ENCODE results near the gene MIA2. TPM values are rescaled to one million over a fixed set of nuclear protein-coding genes. Genes with fewer than 3 reads are reported as not detected.
"Not testable (repeated sequence)": the region's sequence is repeated elsewhere in the genome, so short reads cannot be mapped to it uniquely, and the experiment has no call there.

The MIA2 gene
- total RNA-seq, 2 donors from 2014 or later, result 16.9 to 20.2 TPM

GRCh38 chr14:39265806-39266524 lies 32.2 kb downstream of the MIA2 start:
- intact Hi-C loops (cut with DNase I), result loop anchor here in 1 of 2 donors (5.0 kb wide), 1 partner anchor 166 kb away; the partner anchor contains the start of gene FBXO33
- ATAC-seq (peak in 1 of 2 donors; percentile 14), DNase-seq (no peak)

- ATAC-seq (peak; percentile 70 to 77), DNase-seq (peak; percentile 63)
- intact Hi-C loops (cut with DNase I), result loop anchor here in 1 of 2 donors (5.0 kb wide), 1 partner anchor 166 kb away; the partner anchor contains the start of gene FBXO33
These were observed 32.8 kb downstream of the MIA2 start for GRCh38 chr14:39266525-39266870.

- intact Hi-C loops (cut with DNase I), result loop anchor here in 1 of 2 donors (1.0 to 5.0 kb wide), 2 partner anchors 92 to 165 kb away; partner anchors contain the start of genes FBXO33 and PNN
- peak; percentile 93 to 97 for ATAC-seq
- peak; percentile 87 for DNase-seq
These were observed 33.3 kb downstream of the MIA2 start for GRCh38 chr14:39266871-39267607.

GRCh38 chr14:39267608-39268005 lies 33.9 kb downstream of the MIA2 start:
- ATAC-seq (no peak), DNase-seq (no peak)

GRCh38 chr14:39268393-39268792 lies 34.7 kb downstream of the MIA2 start:
- intact Hi-C loops (cut with DNase I), result loop anchor here in 1 of 2 donors (5.0 kb wide), 1 partner anchor 164 kb away; the partner anchor contains the start of gene FBXO33
- no peak for ATAC-seq

More at GRCh38 chr14:39267608-39268005, 33.9 kb downstream of the MIA2 start:
- intact Hi-C loops (cut with DNase I), result loop anchor here in 1 of 2 donors (1.0 to 5.0 kb wide), 2 partner anchors 92 to 165 kb away; partner anchors contain the start of genes FBXO33 and PNN

DNA sequence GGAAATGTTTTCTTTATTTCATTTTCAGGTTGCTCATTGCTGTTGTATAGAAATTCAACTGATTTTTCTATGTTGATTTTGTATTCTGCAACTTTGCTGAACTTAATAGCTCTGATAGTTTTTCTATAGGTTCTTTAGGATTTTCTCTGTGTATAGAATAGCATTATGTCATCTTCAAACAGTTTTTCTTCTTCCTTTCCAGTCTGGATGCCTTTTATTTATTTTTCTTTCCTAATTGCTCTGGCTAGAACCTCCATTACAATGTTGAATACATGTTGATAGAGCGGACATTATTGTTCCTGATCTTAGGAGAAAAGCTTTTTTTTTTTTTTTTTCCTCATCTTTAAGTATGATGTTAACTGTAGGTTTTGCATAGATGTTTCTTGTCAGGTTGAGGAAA lies 39.2 kb downstream of the MIA2 start:
- no peak for ATAC-seq
- intact Hi-C loops (cut with DNase I), result no loop called here

More at GRCh38 chr14:39268393-39268792, 34.7 kb downstream of the MIA2 start:
- DNase-seq, result no peak

DNA sequence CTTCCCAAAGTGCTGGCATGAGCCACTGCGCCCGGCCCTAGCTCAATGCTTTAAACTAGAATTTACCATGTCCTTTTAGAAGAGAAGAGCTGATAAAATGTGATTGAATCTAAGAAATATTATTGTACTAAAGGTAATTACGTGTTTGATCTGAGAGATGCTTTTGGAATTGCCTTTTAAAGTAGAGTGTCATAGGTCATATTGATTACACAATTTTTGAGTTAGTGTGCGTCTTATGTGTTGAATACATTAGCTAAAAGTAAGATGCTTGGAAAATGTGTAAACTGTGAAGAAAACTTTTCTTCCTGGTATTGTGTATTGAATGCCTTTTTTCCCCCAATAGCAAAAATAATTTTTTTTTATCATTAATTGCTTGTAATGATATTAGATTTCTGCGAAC lies 41.7 kb downstream of the MIA2 start:
- no peak for ATAC-seq
- DNase-seq, result no peak
- intact Hi-C loops (cut with DNase I), result no loop called here

More for the DNA sequence above, 39.2 kb downstream of the MIA2 start:
- DNase-seq, result no peak

GRCh38 chr14:39276005-39276404 lies 42.3 kb downstream of the MIA2 start:
- ATAC-seq (no peak), DNase-seq (no peak)
- intact Hi-C loops (cut with DNase I), result no loop called here

DNA sequence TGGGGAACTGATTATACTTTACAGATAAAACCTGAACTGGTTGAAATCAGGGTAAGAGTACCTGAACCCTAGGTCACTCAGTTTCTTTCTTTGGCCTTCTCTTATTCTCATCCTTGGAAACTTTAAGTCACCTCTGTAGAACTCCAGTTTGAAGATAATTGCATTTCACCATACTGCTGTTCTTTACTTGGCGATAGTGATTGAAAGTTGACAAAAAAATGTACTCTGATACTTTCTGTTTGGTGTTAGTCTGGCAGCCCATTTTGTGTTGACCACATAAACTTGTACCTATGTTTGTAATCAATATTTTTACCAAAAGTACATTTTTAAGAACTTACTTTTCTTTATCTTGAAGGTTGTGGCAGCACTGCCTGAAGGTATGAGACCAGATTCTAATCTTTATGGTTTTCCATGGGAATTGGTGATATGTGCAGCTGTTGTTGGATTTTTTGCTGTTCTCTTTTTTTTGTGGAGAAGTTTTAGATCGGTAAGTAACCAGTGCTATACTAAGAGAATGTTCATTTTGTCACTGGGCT lies 42.9 kb downstream of the MIA2 start:
- no peak for ATAC-seq
- intact Hi-C loops (cut with DNase I), result no loop called here
- DNase-seq, result no peak

DNA sequence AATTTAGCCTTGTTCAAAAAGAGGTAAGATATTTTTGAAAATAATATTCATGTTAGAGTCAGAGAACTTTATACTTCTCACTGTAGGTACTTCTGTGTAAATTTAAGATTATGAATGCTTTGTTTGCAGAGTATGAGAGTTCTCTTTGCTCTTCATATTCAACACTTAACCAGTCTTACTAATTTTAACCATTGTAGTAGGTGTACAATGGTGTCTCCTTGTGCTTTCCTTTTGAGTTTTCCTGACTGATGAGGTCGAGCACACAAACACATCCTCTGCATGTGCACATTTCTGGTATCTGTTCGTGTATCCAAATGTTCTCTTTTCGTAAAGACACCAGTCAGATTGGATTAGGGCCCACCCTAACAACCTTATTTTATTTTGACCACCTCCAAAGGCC lies 45.8 kb downstream of the MIA2 start:
- intact Hi-C loops (cut with DNase I), result no loop called here
- no peak for ATAC-seq

GRCh38 chr14:39280678-39281077 lies 47.0 kb downstream of the MIA2 start:
- intact Hi-C loops (cut with DNase I); ATAC-seq; DNase-seq: not testable (repeated sequence)

More for the DNA sequence above, 45.8 kb downstream of the MIA2 start:
- DNase-seq, result no peak

- intact Hi-C loops (cut with DNase I), result no loop called here
- no peak for ATAC-seq
These were observed 55.8 kb downstream of the MIA2 start for GRCh38 chr14:39289523-39289922.

GRCh38 chr14:39291701-39292100 lies 58.0 kb downstream of the MIA2 start:
- intact Hi-C loops (cut with DNase I), result no loop called here
- ATAC-seq, result no peak
- DNase-seq, result no peak

More at GRCh38 chr14:39289523-39289922, 55.8 kb downstream of the MIA2 start:
- no peak for DNase-seq

GRCh38 chr14:39293629-39294028 lies 59.9 kb downstream of the MIA2 start:
- intact Hi-C loops (cut with DNase I), result no loop called here
- ATAC-seq (no peak), DNase-seq (no peak)

DNA sequence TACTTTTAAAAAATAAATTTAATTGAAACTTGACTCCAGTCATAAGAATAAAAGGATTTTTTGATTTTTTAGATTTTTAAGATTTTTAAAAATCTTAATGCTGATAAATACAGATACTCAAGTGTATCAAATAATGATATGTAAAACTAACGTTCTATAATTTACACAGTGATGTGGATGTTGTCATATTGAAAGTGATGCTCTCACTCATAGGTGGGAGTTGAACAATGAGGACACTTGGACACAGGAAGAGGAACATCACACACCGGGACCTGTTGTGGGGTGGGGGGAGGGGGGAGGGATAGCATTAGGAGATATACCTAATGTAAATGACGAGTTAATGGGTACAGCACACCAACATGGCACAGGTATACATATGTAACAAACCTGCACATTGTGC lies 66.7 kb downstream of the MIA2 start:
- DNase-seq; ATAC-seq; intact Hi-C loops (cut with DNase I): not testable (repeated sequence)

- intact Hi-C loops (cut with DNase I), result no loop called here
- ATAC-seq (no peak), DNase-seq (no peak)
These were observed 68.6 kb downstream of the MIA2 start for GRCh38 chr14:39302124-39302810.

- no peak for DNase-seq
- intact Hi-C loops (cut with DNase I), result no loop called here
- ATAC-seq, result no peak
These were observed 69.4 kb downstream of the MIA2 start for GRCh38 chr14:39303115-39303514.

GRCh38 chr14:39307815-39308214 lies 74.1 kb downstream of the MIA2 start:
- no peak for DNase-seq
- intact Hi-C loops (cut with DNase I), result no loop called here
- no peak for ATAC-seq

GRCh38 chr14:39310051-39310450 lies 76.3 kb downstream of the MIA2 start:
- intact Hi-C loops (cut with DNase I), result no loop called here
- no peak for ATAC-seq

More at GRCh38 chr14:39310051-39310450, 76.3 kb downstream of the MIA2 start:
- no peak for DNase-seq
